NT2/D1 (cell line): ENCODE measurements around the gene BECN2.

Experiments used
- YY1 ChIP-seq: IDR thresholded peaks from 2 replicates; pipeline ENCODE4 v1.6.1; 2011; ENCODE audit not compliant: insufficient read length, insufficient read depth
- ZNF274 ChIP-seq: IDR thresholded peaks from 2 replicates; pipeline ENCODE4 v1.6.1; 2011; ENCODE audit warnings: mild to moderate bottlenecking, low read depth, low read length

DNA sequence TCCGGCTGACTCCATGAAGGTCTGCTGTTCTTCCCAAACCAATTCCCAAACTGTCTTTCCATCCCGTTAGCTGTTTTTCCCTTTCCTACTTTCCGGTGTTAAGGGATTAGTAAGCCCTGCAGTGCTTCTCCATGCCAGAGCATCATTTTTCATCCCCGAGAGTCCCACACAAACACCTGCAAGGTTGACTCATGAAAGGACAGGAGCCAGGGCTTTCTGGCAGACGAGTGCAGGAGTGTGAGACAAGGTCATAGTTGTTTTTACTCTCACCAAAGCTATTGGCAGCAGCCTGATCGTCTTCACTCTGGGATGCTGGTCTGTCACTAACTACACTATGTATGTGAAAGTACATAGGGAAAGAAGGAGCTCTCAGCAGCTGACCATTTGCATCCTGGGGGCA lies 10.2 kb upstream of the BECN2 start:
- TF ChIP-seq ZNF274 (no peak), YY1 (no peak)
